Stimulated activated CD8-positive, alpha-beta memory T cell treated with anti-CD3 and anti-CD28 coated beads, Interleukin-15, amount 100 ng/mL, for 48 hours (primary cell): ENCODE results near the gene PI16.
"Not testable (repeated sequence)": the region's sequence is repeated elsewhere in the genome, so short reads cannot be mapped to it uniquely, and the experiment has no call there.

Source experiments
- DNase-seq, 2 donors: peaks; one replicate each; pipeline ENCODE4 v3.0.0-alpha.2; 2020; ENCODE audit warnings: low read depth in 2 of 2

PI16 gene

GRCh38 chr6:36976007-36976264 lies 21.4 kb downstream of the PI16 start:
- no peak for DNase-seq

DNA sequence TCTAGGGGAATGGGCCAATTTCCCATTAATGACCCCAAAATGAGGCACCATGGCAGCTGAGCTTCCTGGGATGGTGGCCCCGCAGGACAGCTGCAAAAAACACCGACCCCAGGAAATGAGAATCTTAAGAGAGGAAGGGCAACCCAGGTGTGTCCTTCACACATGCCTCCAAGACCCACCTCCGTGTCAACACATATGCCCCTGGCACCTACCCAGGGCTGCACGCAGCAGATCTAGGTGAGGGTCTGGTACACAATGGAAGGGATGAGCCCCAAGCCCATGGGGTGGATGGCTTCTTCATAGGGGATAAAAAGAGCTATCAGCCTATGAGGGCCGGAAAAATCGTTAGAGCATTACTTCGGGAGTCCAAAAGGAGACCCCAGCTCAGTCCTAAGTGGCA lies 22.0 kb downstream of the PI16 start:
- no peak for DNase-seq

GRCh38 chr6:36976931-36977330 lies 22.4 kb downstream of the PI16 start:
- no peak for DNase-seq

- DNase-seq: no peak
Observed at GRCh38 chr6:36977470-36977941, 23.0 kb downstream of the PI16 start.

- no peak for DNase-seq
Observed at GRCh38 chr6:36978421-36979346, 24.1 kb downstream of the PI16 start.

- no peak for DNase-seq
Observed at GRCh38 chr6:36979347-36979742, 24.8 kb downstream of the PI16 start.

- no peak for DNase-seq
Observed at GRCh38 chr6:36980129-36980528, 25.6 kb downstream of the PI16 start.

DNA sequence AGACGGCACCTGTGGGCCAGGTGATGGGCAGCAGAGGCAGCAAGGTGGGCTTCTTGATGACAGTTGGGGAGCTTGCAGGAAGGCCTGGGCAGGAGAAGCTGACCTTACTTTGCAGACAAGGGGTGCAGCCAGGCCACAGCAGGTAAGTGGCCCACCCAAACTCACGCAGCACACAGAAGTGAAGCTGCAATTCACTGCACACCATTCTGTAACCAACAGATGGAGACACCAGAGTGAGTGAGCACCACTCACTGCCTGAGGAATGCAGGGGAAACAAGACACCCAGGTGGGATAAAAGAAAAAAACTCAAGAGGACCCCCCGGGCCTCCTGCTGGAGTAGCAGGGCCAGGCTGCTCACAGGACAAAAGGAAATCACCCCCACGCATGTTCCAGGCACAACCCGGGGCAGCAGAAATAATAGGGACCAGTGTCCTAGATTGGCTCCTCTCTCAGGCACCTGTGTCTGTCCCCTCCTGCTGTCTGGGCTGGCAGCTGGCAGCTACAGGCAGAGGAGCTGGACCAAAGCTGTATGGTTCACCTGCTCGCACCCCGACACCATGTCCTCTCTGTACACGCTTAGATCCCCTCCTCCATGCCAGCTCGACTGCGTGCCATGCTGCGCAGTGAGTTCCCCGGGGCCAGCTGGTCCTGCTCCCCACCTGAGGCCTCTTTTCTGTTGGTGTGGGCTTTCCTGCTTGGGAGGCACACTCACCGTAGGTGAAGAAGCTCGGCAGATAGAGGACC lies 26.5 kb downstream of the PI16 start:
- no peak for DNase-seq

DNA sequence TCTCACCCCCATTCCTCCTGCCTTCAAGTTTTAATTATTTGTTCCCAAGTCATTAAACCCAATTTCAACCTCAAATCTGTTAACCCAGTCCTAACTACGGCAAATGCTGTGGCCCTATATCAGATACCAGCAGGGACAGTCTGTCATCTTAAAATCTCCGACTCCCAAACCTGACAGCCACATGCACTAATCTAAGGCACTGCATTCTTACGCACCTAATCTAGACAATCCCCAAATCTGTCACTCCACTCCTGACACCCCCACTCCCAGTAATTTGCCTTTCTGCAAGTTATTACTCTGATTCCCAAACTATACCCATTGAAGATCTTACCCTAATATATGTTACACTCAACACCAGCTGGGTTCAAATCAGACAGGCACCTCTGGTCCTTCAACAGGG lies 29.0 kb downstream of the PI16 start:
- DNase-seq: no peak

- DNase-seq: peak; percentile 32 to 62
Observed at GRCh38 chr6:36984581-36985416, 30.3 kb downstream of the PI16 start.

GRCh38 chr6:36985417-36985807 lies 30.9 kb downstream of the PI16 start:
- DNase-seq: no peak

DNA sequence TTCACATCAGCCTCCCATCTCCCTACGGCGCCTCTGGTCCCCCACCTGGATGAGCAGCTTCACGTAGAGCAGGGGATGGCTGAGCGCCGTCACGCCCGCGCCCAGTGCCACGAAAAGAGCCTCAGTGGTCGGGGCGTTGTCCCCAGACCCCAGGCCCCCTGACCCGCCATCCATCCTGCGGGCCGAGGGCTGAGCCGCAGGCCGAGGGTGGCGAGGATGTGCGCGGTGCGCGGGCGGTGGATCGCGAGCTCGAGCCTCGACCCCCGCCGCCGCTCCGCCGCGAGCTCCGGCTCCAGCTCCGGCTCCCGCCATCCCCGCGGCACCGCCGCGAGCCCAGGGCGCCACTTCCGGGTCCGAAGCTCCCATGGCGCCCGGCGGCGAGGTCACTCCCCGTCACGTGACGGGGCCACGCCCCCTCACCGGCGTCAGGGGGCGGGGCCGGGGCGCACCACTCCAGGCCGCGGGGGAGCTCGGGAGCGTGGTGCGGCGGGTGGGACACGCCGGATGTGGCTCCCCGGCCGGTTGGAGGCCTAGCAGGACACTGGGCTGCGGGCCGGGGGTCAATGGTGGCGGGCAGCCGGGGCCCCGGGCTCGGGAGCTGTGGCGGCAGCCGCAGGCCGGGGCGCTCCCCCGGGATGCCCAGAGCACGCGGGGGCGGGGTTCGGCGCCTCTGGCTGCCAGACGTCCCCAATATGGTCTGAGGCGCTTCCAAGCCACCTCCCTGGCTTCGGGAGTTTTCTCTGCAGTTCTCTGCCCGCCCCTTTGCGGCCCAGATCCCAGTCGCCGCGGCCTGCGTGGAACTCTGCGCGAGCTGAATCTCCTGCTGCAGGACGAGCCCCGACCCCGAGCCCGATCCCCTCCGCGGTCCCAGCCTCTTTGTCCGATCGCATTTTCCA lies 31.5 kb downstream of the PI16 start, which contains the start of gene MTCH1:
MTCH1 (minus strand) TSS at position 389 of the 896 bp plus-strand sequence; CDS start at position 366, 23 bp downstream.
- DNase-seq: peak; percentile 80

DNA sequence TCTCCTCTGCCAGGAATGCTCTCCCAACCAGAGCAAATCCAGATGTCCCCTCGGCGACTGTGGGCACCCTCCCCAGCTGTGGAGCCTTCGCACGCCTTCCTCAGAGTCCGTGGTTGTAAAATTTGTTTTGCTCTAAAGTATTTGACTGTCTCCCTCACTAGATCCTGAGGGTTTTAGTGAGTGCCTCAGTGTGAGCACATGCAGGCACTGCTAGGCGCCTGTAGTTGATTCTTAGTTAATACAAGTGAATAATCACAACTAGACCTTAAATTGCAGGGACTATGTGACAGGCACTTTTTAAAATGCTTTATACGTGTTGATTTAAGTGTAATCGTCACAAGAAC lies 32.1 kb downstream of the PI16 start:
- DNase-seq: no peak

DNA sequence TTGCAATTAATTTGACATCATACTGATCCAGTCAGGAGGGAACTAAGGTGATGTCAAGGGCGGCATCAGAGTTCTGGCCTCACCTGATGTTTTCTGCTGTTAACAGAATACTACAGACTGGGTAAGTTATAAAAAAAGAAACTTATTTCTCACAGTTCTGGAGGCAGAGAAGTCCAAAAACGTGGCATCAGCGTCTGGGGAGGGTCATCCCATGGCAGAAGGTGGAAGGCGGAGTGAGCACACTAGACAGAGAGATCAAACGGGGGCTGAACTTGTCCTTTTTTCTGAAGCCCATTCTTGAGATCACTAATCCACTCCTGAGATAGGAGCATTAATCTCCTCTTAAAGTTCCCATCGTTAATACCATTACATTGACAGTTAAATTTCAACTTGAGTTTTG lies 34.7 kb downstream of the PI16 start:
- DNase-seq: no peak

GRCh38 chr6:36990401-36990800 lies 35.9 kb downstream of the PI16 start:
- DNase-seq: not testable (repeated sequence)

- DNase-seq: no peak
Observed at GRCh38 chr6:36997811-36998722, 43.5 kb downstream of the PI16 start.

GRCh38 chr6:36998723-36999038 lies 44.1 kb downstream of the PI16 start:
- DNase-seq: no peak

GRCh38 chr6:36999061-36999750 lies 44.7 kb downstream of the PI16 start:
- DNase-seq: no peak

GRCh38 chr6:36999751-37000125 lies 45.2 kb downstream of the PI16 start:
- DNase-seq: no peak
